ENCODE measurements around the gene THBD.

THBD gene

DNA sequence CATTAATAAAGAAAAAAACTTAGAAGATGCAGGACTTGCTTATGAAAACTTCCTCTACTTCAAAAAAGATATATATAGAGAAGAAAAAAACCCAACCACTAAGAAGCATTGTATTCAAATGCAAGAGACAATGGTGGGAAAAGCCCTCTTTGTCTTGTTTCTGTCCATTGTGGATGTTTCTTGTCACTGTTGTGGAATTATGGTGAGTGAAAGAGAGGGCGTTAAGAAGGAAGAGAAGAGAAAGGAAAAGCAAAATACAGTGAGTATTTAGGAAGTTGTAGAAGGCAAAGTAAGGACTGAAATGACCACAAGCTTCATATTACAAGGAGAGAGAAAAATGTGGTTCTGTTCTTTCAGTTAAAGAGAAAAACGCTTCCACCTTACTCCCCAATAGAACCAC, 14.1 kb upstream of the THBD start:
- H3K4ac ChIP-seq (ENCODE audit: low read depth, low read length) = no peak overlapping the region
- no peak overlapping the region for H3K4me2 ChIP-seq (ENCODE audit: low read length)
- no peak overlapping the region for H4K8ac ChIP-seq (ENCODE audit: low read depth, low read length)
- no peak overlapping the region for H3K18ac ChIP-seq (ENCODE audit: low read length)
- no peak overlapping the region for H3K4me3 ChIP-seq (ENCODE audit: low read depth, low read length)
- H3K9ac ChIP-seq (ENCODE audit: low read length) = no peak overlapping the region
- no peaks in the 10 kb centered on the region for H3K9me3 ChIP-seq (ENCODE audit: insufficient read depth, low read depth, low read length)
- no peak overlapping the region for H3K14ac ChIP-seq (ENCODE audit: low read length)
- H2BK120ac ChIP-seq (ENCODE audit: insufficient read depth, low read length, poor library complexity) = no peak overlapping the region
- H3K27ac ChIP-seq (ENCODE audit: low read depth, low read length) = no peak overlapping the region
- DNase-seq = no peak
- no peak overlapping the region for H3K23ac ChIP-seq (ENCODE audit: low read length)
- H4K91ac ChIP-seq (ENCODE audit: low read depth, low read length) = no peak overlapping the region
- no peak overlapping the region for H2BK12ac ChIP-seq (ENCODE audit: low read length)
- H3K27me3 ChIP-seq (ENCODE audit: insufficient read depth, low read length) = no peaks in the 10 kb centered on the region
- H2BK5ac ChIP-seq (ENCODE audit: low read depth, low read length, poor library complexity) = no peak overlapping the region
- H2AK5ac ChIP-seq (ENCODE audit: low read length) = no peak overlapping the region
- H3K79me1 ChIP-seq (ENCODE audit: low read length) = peaks cover 2% of the 10 kb centered on the region
- peaks cover 4 to 11% of the 10 kb centered on the region in 2 experiments for H3K4me1 ChIP-seq (ENCODE audit: control insufficient read depth in 1 of 2, insufficient read depth in 2 of 2, low read length in 2 of 2)
- WGBS (ENCODE audit: extremely low coverage, insufficient coverage, insufficient read length) = no CpG with 5 or more reads among the region's 2 CpGs
- H2AFZ ChIP-seq (ENCODE audit: insufficient read depth, low read length, poor library complexity) = no peak overlapping the region
- H3K79me2 ChIP-seq (ENCODE audit: control insufficient read depth, insufficient read depth, low read length, poor library complexity) = no peaks in the 10 kb centered on the region
- no peaks in the 10 kb centered on the region for H3K36me3 ChIP-seq (ENCODE audit: control insufficient read depth in 1 of 2, insufficient read depth in 2 of 2, low read length in 2 of 2)
- no peak overlapping the region for H4K12ac ChIP-seq (ENCODE audit: low read depth, low read length)

- H2BK120ac ChIP-seq (ENCODE audit: insufficient read depth, low read length, poor library complexity) = no peak overlapping the region
- DNase-seq = no peak
- no peak overlapping the region for H3K14ac ChIP-seq (ENCODE audit: low read length)
These were observed 13.7 kb upstream of the THBD start for GRCh38 chr20:23063168-23063567.

GRCh38 chr20:23062632-23063031, 13.2 kb upstream of the THBD start:
- Histone ChIP-seq H3K27ac (ENCODE audit: low read depth, low read length) (no peak overlapping the region), H4K91ac (ENCODE audit: low read depth, low read length) (no peak overlapping the region), H2AK5ac (ENCODE audit: low read length) (no peak overlapping the region), H2AFZ (ENCODE audit: insufficient read depth, low read length, poor library complexity) (no peak overlapping the region), H3K4me1 (ENCODE audit: control insufficient read depth in 1 of 2, insufficient read depth in 2 of 2, low read length in 2 of 2) (peaks cover 4 to 11% of the 10 kb centered on the region in 2 experiments), H2BK120ac (ENCODE audit: insufficient read depth, low read length, poor library complexity) (no peak overlapping the region), H3K9me3 (ENCODE audit: insufficient read depth, low read depth, low read length) (no peaks in the 10 kb centered on the region), H4K8ac (ENCODE audit: low read depth, low read length) (no peak overlapping the region), H2BK5ac (ENCODE audit: low read depth, low read length, poor library complexity) (no peak overlapping the region), H4K12ac (ENCODE audit: low read depth, low read length) (no peak overlapping the region), H3K14ac (ENCODE audit: low read length) (no peak overlapping the region), H3K9ac (ENCODE audit: low read length) (no peak overlapping the region), H3K79me1 (ENCODE audit: low read length) (peaks cover 2% of the 10 kb centered on the region), H3K79me2 (ENCODE audit: control insufficient read depth, insufficient read depth, low read length, poor library complexity) (no peaks in the 10 kb centered on the region), H2BK12ac (ENCODE audit: low read length) (no peak overlapping the region), H3K18ac (ENCODE audit: low read length) (no peak overlapping the region), H3K4me2 (ENCODE audit: low read length) (no peak overlapping the region), H3K4me3 (ENCODE audit: low read depth, low read length) (no peak overlapping the region), H3K4ac (ENCODE audit: low read depth, low read length) (no peak overlapping the region), H3K27me3 (ENCODE audit: insufficient read depth, low read length) (no peaks in the 10 kb centered on the region), H3K23ac (ENCODE audit: low read length) (no peak overlapping the region), H3K36me3 (ENCODE audit: control insufficient read depth in 1 of 2, insufficient read depth in 2 of 2, low read length in 2 of 2) (no peaks in the 10 kb centered on the region)
- no peak for DNase-seq

More at GRCh38 chr20:23063168-23063567, 13.7 kb upstream of the THBD start:
- Histone ChIP-seq H2BK5ac (ENCODE audit: low read depth, low read length, poor library complexity) (no peak overlapping the region), H3K23ac (ENCODE audit: low read length) (no peak overlapping the region), H3K4ac (ENCODE audit: low read depth, low read length) (no peak overlapping the region), H3K79me1 (ENCODE audit: low read length) (peaks cover 2% of the 10 kb centered on the region), H2AK5ac (ENCODE audit: low read length) (no peak overlapping the region), H3K36me3 (ENCODE audit: control insufficient read depth in 1 of 2, insufficient read depth in 2 of 2, low read length in 2 of 2) (no peaks in the 10 kb centered on the region), H4K12ac (ENCODE audit: low read depth, low read length) (no peak overlapping the region), H2BK12ac (ENCODE audit: low read length) (no peak overlapping the region), H3K18ac (ENCODE audit: low read length) (no peak overlapping the region), H3K9me3 (ENCODE audit: insufficient read depth, low read depth, low read length) (no peaks in the 10 kb centered on the region), H3K27me3 (ENCODE audit: insufficient read depth, low read length) (no peaks in the 10 kb centered on the region), H4K91ac (ENCODE audit: low read depth, low read length) (no peak overlapping the region), H3K9ac (ENCODE audit: low read length) (no peak overlapping the region), H3K79me2 (ENCODE audit: control insufficient read depth, insufficient read depth, low read length, poor library complexity) (no peaks in the 10 kb centered on the region), H3K4me3 (ENCODE audit: low read depth, low read length) (no peak overlapping the region), H2AFZ (ENCODE audit: insufficient read depth, low read length, poor library complexity) (no peak overlapping the region), H3K4me1 (ENCODE audit: control insufficient read depth in 1 of 2, insufficient read depth in 2 of 2, low read length in 2 of 2) (peaks cover 4 to 11% of the 10 kb centered on the region in 2 experiments), H3K4me2 (ENCODE audit: low read length) (no peak overlapping the region), H3K27ac (ENCODE audit: low read depth, low read length) (no peak overlapping the region), H4K8ac (ENCODE audit: low read depth, low read length) (no peak overlapping the region)
- WGBS (ENCODE audit: extremely low coverage, insufficient coverage, insufficient read length) = no CpG with 5 or more reads among the region's 3 CpGs

DNA sequence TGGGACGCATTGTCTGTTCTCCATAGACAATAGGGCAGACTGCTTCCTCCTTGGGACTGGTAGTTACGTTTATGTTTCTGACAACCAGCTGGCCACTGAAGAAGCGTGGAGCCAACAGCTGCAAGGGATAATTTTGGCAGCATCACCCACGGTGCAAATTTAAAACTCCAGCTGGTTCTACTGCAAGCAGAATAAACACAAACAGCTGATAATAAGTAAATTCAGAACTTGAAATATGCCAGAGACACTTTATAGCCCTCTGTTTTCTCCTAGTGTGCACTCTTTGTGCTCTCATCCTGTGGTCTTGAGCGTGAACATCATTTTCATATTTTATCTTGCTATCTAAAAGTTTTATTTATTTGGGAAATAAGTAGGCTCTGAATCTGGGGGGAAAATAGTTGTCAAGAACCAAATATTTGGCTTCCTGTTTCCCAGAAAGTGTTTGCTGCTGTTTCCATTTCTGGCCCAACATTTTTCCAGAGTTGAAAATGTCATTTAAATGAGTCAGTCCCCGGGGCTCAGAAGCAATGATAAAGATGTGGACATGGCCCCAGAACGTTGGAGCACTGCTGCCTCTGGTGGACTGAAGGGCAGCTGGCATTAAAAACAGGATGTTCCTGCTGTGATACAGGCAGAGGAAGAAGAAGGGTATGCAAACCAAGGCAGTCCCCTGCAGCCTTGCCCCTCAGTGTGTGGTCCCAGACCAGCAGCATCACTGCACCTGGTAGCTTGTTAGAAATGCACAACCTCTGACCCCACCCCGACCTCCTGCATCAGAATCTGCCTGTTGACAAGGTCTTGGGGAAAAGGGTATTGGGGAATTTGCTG, 12.5 kb upstream of the THBD start:
- no peak overlapping the region for H4K12ac ChIP-seq (ENCODE audit: low read depth, low read length)
- H3K4ac ChIP-seq (ENCODE audit: low read depth, low read length) = no peak overlapping the region
- H3K4me3 ChIP-seq (ENCODE audit: low read depth, low read length) = no peak overlapping the region
- H2AFZ ChIP-seq (ENCODE audit: insufficient read depth, low read length, poor library complexity) = no peak overlapping the region
- peak; percentile 70 to 85 for DNase-seq
- H4K91ac ChIP-seq (ENCODE audit: low read depth, low read length) = no peak overlapping the region
- no peaks in the 10 kb centered on the region for H3K79me2 ChIP-seq (ENCODE audit: control insufficient read depth, insufficient read depth, low read length, poor library complexity)
- no peak overlapping the region for H3K14ac ChIP-seq (ENCODE audit: low read length)
- H2BK120ac ChIP-seq (ENCODE audit: insufficient read depth, low read length, poor library complexity) = peak overlapping the region; percentile 8
- H3K27ac ChIP-seq (ENCODE audit: low read depth, low read length) = no peak overlapping the region
- no peak overlapping the region for H3K9ac ChIP-seq (ENCODE audit: low read length)
- no peak overlapping the region for H3K23ac ChIP-seq (ENCODE audit: low read length)
- H3K4me2 ChIP-seq (ENCODE audit: low read length) = no peak overlapping the region
- H2BK12ac ChIP-seq (ENCODE audit: low read length) = no peak overlapping the region
- no CpG with 5 or more reads among the region's 8 CpGs for WGBS (ENCODE audit: extremely low coverage, insufficient coverage, insufficient read length)
- peaks cover 2% of the 10 kb centered on the region for H3K79me1 ChIP-seq (ENCODE audit: low read length)
- no peaks in the 10 kb centered on the region for H3K9me3 ChIP-seq (ENCODE audit: insufficient read depth, low read depth, low read length)
- H2BK5ac ChIP-seq (ENCODE audit: low read depth, low read length, poor library complexity) = no peak overlapping the region
- no peaks in the 10 kb centered on the region for H3K36me3 ChIP-seq (ENCODE audit: control insufficient read depth in 1 of 2, insufficient read depth in 2 of 2, low read length in 2 of 2)
- no peak overlapping the region for H2AK5ac ChIP-seq (ENCODE audit: low read length)
- no peak overlapping the region for H4K8ac ChIP-seq (ENCODE audit: low read depth, low read length)
- H3K4me1 ChIP-seq (ENCODE audit: control insufficient read depth in 1 of 2, insufficient read depth in 2 of 2, low read length in 2 of 2) = peaks cover 4 to 11% of the 10 kb centered on the region in 2 experiments
- no peak overlapping the region for H3K18ac ChIP-seq (ENCODE audit: low read length)
- no peaks in the 10 kb centered on the region for H3K27me3 ChIP-seq (ENCODE audit: insufficient read depth, low read length)
